Measurements from ENCODE around the gene TMEM255A.
"Not testable (repeated sequence)": the region's sequence is repeated elsewhere in the genome, so short reads cannot be mapped to it uniquely, and the experiment has no call there.

The TMEM255A gene

GRCh38 chrX:120310861-120311726 lies at the start of gene TMEM255A:
Gene TMEM255A, minus strand, starts transcription at chrX:120311461. Its CDS starts 152 bp downstream, at chrX:120311309.
- DNase-seq, result no peak

GRCh38 chrX:120358737-120359456 lies 47.6 kb upstream of the TMEM255A start:
- DNase-seq, result peak in 1 of 2 experiments; percentile 35

GRCh38 chrX:120357186-120357585 lies 45.9 kb upstream of the TMEM255A start:
- DNase-seq, result no peak

- no peak for DNase-seq
These were observed 44.8 kb upstream of the TMEM255A start for GRCh38 chrX:120356084-120356483.

GRCh38 chrX:120350450-120351138 lies 39.3 kb upstream of the TMEM255A start:
- no peak for DNase-seq

GRCh38 chrX:120344566-120344965 lies 33.3 kb upstream of the TMEM255A start:
- DNase-seq, result not testable (repeated sequence)

GRCh38 chrX:120336899-120337298 lies 25.6 kb upstream of the TMEM255A start:
- DNase-seq, result no peak

- DNase-seq, result no peak
These were observed 24.0 kb upstream of the TMEM255A start for GRCh38 chrX:120335289-120335688.

- no peak for DNase-seq
These were observed 23.3 kb upstream of the TMEM255A start for GRCh38 chrX:120334603-120335002.

- no peak for DNase-seq
These were observed 22.9 kb upstream of the TMEM255A start for GRCh38 chrX:120334151-120334550.

- no peak for DNase-seq
These were observed 21.1 kb upstream of the TMEM255A start for GRCh38 chrX:120332394-120332793.

- no peak for DNase-seq
These were observed 19.9 kb upstream of the TMEM255A start for GRCh38 chrX:120331116-120331515.

- DNase-seq, result no peak
These were observed 10.4 kb upstream of the TMEM255A start for GRCh38 chrX:120321520-120322281.

GRCh38 chrX:120318411-120318810 lies 7.2 kb upstream of the TMEM255A start:
- no peak for DNase-seq

- no peak for DNase-seq
These were observed 5.5 kb upstream of the TMEM255A start for GRCh38 chrX:120316587-120317283.

- DNase-seq, result no peak
These were observed 4.5 kb upstream of the TMEM255A start for GRCh38 chrX:120315776-120316175.

GRCh38 chrX:120311727-120312063 lies 434 bp upstream of the TMEM255A start:
- DNase-seq, result no peak

GRCh38 chrX:120309873-120310705 lies 1.2 kb downstream of the TMEM255A start:
- DNase-seq, result no peak

GRCh38 chrX:120308959-120309872 lies 2.0 kb downstream of the TMEM255A start:
- peak; percentile 42 to 65 for DNase-seq

- no peak for DNase-seq
These were observed 2.7 kb downstream of the TMEM255A start for GRCh38 chrX:120308558-120308957.

Measured in stimulated activated CD4-positive, alpha-beta T cell treated with anti-CD3 and anti-CD28 coated beads, Interleukin-4, amount 100 ng/mL, for 4 hours (primary cell).